Measurements from ENCODE around the gene ACD.

ACD gene

DNA sequence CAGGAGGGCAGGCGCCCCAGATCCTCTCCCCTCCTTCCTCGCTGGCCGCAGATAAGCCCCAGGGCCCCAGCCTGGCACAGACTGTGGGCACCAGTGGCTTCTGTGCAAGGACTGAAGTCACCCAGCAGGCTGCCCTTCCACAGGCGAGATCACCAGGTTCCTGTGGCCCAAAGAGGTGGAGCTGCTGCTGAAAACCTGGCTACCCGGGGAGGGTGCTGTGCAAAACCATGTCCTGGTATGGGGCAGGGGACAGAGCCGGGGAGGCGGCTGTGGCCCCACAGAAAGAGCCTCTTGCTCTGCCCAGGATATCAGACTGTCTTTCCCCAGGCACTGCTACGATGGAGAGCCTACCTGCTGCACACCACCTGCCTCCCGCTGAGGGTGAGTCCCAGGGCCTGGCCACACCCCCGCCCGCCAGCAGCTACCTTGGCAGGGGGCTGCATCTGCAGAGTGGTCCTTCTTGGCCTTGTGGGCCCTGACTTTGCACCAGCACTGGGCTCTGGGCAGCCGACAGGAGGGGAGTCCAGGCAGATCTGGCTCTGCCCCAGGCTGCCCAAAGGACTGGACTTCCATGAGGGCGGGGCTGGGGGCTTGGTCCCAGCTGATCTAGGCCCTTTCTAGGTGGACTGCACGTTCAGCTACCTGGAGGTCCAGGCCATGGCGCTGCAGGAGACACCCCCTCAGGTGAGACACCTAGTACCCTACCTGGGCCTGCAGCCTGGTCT lies 14.5 kb downstream of the ACD start:
- DNase-seq = no peak

- DNase-seq = no peak
Observed at GRCh38 chr16:67644038-67644437, 16.0 kb downstream of the ACD start.

- no peak for DNase-seq
Observed at GRCh38 chr16:67641779-67642708, 18.0 kb downstream of the ACD start.

DNA sequence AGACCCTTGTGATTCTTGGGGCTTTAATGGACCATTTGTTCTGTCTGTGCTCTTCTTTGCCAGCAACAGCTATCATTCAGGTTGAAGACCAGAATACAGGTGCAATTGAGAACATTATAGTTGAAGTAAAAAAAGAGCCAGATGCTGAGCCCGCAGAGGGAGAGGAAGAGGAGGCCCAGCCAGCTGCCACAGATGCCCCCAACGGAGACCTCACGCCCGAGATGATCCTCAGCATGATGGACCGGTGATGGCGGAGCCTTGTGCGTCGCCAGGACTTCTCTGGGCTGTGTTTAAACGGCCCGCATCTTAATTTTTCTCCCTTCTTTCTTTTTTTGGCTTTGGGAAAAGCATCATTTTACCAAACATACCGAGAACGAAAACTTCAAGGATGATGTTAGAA lies 22.4 kb downstream of the ACD start:
- DNase-seq = no peak

GRCh38 chr16:67636713-67637112 lies 23.3 kb downstream of the ACD start:
- no peak for DNase-seq

DNA sequence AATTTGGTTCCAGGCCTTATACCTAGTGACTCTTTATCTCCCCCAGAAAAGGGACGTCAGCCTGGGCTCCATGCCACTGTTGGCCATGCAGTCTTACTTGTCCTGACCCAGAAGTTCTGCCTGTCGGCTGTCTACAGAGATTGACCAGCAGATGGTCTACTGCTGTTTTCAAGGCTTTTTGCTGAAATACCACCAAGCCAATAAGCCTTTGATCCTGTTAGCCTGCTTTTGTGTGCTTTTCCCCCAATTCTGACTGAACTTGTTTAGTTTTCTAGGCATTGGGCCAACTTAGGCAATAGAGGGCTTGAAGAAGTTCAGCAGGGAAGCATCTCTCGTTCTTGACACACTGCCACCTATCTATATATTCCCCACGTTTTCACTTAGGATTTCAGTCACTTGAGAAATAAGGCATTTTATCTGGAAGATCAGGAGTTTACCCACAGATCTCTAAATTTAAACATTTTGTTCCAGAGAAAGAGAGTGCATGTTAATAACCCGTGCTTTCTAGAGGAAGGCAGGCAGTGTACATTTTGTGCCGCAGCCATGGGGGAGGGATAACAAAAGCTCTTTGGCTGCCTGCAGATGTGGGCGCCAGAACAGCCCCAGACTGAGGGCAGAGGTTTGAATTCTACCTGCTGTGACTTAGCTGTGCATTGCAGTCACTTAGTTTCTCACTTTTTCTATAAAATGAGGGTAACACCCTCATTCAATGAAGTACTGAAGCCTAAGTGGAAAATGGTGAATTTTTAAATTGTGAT lies 27.5 kb downstream of the ACD start:
- DNase-seq = no peak

GRCh38 chr16:67628216-67628615 lies 31.8 kb downstream of the ACD start:
- DNase-seq = no peak

GRCh38 chr16:67613808-67614207 lies 46.3 kb downstream of the ACD start:
- no peak for DNase-seq

DNA sequence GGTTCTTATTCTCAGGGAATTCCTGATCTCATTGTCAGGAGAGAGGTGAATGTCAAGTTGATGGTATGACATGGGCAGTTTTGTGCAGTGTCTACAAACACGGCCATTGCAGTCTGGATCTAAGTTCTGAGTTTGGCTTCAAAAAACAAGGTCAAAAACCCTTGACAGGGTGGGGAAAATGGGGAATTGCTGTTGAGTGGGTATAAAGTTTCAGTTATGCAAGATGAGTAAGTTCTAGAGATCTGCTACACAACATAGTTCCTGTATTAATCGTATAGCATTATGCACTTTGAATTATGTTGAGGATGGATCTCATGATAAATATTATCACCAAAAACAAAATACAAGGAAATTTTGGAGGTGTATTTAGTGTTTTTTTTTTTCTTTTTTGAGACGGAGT lies 51.7 kb downstream of the ACD start:
- no peak for DNase-seq
